ENCODE data around the gene NOP16. TPM values are rescaled to one million over a fixed set of nuclear protein-coding genes. Genes with fewer than 3 reads are reported as not detected.

NOP16 gene
- total and polyA plus RNA-seq, 2 of the 13 experiments (the other 11 are each of a cell fraction or from before 2014, with no cell fraction given) = 43.3 to 48.4 TPM

DNA sequence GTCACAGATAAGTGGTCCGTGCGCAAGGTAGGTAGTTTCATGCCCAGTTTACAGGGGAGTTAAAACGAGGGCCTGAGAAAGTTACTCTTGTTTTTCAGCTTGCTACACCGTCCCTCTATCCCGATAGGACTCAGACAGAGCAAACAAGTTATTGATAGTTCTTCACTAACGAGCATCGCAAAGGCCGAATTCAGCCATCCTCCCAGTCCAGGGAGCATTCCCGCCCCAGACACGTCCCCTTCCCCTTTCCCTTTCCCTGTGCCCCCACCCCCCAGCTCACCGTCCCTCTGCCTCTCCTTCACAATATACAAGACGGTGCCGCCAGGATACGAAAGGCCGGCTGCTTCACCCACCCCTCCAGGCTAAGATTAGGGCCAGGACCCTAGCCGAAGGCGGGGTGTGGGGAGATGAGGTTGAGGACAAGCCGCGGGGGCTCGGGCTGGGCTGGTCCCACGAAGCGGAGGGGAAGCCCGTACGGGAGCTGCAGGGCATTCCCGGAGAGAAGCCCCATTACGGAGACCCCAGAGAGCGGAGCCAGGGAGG is 27.4 kb downstream of the NOP16 start (continued):
- TF ChIP-seq, protein P1, sequence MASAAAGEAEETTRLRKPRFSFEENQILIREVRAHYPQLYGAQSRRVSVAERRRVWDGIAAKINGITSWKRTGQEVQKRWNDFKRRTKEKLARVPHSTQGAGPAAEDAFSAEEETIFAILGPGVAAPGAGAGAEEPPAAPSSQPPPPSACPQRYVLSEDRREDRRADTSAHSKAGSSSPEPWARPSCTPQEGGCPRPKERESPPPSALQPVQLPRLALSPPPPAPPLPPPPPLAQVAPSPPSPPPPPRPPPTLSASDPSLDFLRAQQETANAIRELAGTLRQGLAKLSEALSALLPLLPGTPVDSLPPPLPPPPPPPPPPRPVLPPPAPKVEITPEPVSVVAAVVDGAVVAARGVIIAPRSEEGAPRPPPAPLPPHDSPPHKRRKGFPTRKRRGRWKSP (CRISPR knock-in tag; IDR thresholded peaks at IDR 0.05) = 0 out of 2 replicates have a peak, but pooled peaks have one; percentile 8
- TF ChIP-seq ZNF543 (CRISPR knock-in tag; IDR thresholded peaks at IDR 0.05) (no peak), ZNF30 (CRISPR knock-in tag; IDR thresholded peaks at IDR 0.05) (0 out of 2 replicates have a peak, but pooled peaks have one; percentile 15)
- TF ChIP-seq, protein P2, sequence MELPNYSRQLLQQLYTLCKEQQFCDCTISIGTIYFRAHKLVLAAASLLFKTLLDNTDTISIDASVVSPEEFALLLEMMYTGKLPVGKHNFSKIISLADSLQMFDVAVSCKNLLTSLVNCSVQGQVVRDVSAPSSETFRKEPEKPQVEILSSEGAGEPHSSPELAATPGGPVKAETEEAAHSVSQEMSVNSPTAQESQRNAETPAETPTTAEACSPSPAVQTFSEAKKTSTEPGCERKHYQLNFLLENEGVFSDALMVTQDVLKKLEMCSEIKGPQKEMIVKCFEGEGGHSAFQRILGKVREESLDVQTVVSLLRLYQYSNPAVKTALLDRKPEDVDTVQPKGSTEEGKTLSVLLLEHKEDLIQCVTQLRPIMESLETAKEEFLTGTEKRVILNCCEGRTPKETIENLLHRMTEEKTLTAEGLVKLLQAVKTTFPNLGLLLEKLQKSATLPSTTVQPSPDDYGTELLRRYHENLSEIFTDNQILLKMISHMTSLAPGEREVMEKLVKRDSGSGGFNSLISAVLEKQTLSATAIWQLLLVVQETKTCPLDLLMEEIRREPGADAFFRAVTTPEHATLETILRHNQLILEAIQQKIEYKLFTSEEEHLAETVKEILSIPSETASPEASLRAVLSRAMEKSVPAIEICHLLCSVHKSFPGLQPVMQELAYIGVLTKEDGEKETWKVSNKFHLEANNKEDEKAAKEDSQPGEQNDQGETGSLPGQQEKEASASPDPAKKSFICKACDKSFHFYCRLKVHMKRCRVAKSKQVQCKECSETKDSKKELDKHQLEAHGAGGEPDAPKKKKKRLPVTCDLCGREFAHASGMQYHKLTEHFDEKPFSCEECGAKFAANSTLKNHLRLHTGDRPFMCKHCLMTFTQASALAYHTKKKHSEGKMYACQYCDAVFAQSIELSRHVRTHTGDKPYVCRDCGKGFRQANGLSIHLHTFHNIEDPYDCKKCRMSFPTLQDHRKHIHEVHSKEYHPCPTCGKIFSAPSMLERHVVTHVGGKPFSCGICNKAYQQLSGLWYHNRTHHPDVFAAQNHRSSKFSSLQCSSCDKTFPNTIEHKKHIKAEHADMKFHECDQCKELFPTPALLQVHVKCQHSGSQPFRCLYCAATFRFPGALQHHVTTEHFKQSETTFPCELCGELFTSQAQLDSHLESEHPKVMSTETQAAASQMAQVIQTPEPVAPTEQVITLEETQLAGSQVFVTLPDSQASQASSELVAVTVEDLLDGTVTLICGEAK (IDR thresholded peaks at IDR 0.05) = no peak
- TF ChIP-seq, protein P2 (CRISPR knock-in tag; IDR thresholded peaks at IDR 0.05) = 0 out of 2 replicates have a peak, but pooled peaks have one; percentile 12
